ENCODE results near the gene TSHZ2. TPM values are rescaled to one million over a fixed set of nuclear protein-coding genes. Genes with fewer than 3 reads are reported as not detected.

The TSHZ2 gene
- polyA plus RNA-seq, 3 donors = 12.5 to 13.9 (median 13.7) TPM

DNA sequence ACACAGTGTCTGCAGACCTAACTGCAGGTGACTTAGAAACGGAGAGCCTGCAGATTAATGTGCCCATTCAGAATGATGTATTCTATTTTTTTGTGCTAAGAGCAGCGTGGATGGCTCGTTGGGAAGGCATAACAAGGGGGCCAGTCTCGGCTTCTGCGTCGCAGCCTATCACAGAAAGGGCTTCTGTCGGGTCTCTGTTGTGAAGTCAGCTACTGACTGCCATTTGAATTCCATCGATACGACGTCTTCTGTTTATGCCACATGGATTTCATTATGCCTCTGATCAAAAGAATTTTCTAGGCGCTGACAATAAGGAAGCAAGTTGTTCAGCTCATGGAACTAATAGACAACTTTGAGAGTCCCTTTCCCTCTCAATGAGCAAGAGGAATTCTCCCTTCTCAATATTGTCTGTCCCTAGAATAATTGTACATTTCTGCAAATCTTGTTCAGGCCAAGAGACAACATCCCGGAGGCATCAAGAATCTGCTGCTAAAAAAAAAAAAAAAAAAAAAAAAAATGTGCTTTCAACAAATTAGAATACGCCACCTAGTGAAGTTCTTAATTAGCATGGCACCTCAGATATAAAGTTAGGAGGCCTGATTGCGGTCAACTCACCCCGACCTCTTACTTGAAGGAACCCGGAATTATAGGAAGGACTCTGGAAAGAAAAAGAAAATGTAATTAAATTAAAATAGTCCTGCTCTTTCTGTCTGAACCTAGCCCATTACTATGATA lies 223.9 kb downstream of the TSHZ2 start:
- DNase-seq = no peak

GRCh38 chr20:53201588-53201987 lies 229.4 kb downstream of the TSHZ2 start:
- no peak for DNase-seq

DNA sequence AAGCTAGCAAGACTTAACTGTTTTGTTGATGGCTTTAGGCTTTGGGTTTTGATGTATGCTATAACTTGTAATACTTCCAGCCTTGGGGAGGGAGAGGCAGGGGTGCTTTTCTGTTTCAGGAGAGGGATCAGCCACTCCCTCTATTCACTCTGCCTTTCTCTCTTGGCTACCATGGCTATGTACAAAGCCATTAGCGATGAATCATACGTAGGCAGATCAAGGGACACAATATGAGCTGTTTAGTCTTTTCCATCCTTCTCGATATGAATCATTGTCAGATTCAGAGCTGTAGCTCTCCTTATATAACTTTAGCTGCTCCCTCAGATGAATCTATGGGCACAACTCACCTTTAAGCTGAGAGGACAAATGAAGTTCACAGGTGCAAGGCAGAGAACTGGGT lies 230.6 kb downstream of the TSHZ2 start:
- DNase-seq = no peak

DNA sequence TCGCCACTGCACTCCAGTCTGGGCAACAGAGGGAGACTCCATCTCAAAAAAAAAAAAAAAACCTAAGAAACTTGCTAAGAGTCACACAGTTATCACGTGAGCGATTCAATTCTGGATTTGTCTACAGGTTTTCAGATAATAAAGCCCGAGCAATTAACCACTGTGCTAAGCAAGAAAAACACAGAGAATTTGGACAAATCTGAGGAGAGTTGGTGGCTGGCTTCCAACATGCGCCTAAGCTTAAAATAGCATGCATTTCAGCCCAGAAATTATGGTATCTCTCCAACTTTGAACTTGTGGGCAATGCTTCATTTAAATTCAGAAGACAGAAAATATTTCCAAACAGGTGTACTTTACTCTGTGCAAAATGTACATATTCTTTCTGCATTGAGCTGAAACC lies 232.9 kb downstream of the TSHZ2 start:
- no peak for DNase-seq

DNA sequence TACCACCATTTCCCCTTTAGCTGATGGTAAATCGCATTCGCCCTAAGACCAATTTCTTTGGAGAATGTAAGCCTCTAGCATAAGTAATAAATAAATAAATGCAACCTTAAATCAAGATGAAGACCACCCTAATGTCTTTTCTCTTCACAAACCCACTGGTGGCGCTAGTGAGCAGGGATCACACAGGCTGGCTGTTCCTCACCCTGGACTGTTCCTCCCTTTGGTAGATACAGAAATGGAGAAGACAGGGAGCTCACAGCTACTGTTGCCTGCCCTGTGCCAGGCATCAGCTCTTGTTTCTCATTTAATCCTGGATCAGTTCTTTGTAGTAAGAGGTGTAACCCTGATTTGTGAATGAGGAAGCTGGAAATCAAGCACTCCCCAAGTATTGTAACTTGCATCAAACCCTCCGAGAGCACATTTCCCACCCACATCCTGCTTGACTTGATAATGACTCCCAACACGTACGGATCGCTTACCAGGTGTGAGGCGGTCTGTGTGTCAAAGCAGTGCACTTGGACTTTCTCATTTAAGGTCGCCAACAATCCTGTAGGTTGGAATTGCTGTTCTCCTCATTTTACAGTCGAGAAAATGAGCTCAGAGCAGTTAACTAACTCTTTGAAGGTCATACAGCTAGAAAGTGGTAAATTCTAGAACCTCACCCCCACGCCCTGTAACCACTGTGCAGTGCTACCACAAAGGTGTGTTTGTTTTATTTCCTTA lies 236.1 kb downstream of the TSHZ2 start:
- DNase-seq = no peak

DNA sequence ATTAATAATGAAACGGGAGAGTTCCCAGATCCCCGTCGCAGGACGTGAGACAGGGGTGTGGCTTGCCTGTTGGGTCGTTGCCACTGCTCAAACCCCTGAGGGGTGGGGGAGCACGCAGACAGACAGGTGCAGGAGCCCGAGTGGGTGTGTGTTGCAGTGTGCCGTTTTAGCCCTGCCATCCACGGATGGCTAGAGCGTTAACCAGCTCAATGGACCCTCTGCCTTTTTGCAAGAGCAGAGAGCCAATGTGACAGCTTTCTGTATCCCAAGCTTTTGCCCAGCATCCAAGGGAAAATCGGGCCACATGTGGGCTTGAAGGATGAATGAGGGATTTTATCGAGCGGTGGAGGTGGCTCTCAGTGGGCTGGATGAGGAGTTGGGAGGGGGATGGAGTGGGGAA lies 237.9 kb downstream of the TSHZ2 start:
- no peak for DNase-seq

DNA sequence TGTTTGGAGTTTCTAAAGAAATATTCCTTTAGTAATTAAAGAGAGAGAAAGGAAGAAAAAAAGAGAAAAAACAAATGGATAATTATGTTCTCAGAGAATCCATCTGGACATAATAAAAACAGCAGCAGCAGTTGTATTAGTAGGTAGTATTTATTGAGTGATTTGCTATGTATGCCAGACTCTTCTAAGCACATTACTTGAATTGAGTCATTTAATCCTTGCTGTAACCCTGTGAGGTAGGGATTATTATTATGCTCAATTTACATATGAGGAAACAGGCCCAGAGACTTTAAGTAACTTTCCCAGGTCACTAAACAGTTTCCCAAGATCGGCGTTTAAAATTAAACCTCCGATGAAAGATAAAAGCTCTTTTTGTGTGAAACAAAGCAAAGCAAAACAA lies 238.8 kb downstream of the TSHZ2 start:
- no peak for DNase-seq

GRCh38 chr20:53212018-53212417 lies 239.9 kb downstream of the TSHZ2 start:
- DNase-seq = no peak

DNA sequence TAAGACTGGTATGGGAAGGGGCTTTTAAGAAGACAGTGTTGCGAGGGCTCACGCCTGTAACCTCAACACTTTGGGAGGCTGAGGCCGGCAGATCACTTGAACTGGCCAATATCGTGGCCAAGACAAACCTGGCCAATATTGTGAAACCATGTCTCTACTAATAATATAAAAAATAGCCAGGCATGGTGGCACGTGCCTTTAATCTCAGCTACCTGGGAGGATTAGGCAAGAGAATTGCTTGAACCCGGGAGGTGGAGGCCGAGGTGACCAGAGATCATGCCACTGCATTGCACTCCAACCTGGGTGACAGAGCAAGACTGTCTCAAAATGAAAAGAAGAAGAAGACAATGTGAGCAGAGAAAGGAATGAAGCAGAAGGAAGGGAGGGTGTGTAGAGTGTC lies 242.2 kb downstream of the TSHZ2 start:
- no peak for DNase-seq

- no peak for DNase-seq
Observed at GRCh38 chr20:53215166-53215565, 243.0 kb downstream of the TSHZ2 start.

- no peak for DNase-seq
Observed at GRCh38 chr20:53216478-53216855, 244.3 kb downstream of the TSHZ2 start.

- DNase-seq = peak; percentile 52
Observed at GRCh38 chr20:53216856-53217576, 244.9 kb downstream of the TSHZ2 start.

GRCh38 chr20:53220482-53221307 lies 248.5 kb downstream of the TSHZ2 start:
- no peak for DNase-seq

GRCh38 chr20:53221731-53222130 lies 249.6 kb downstream of the TSHZ2 start:
- DNase-seq = no peak

DNA sequence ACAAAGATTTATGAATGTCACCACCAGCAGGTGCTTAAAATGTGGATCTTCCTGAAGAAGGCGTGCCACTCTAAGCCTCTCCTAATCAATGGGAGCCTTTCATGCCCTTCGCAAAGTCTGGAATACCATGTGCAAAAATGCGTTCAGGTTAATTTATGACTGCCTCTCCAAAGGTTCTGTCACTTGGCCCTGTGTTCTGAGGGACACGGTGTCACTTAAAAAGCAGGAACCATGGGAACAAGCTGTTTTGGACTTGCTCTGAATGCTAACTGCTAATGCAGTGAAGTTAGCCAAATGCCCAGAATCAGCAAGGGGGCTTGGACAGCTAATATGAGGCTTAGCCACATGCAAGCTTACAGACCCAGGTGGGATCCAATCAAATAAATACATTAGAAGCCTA lies 250.3 kb downstream of the TSHZ2 start:
- DNase-seq = no peak

- no peak for DNase-seq
Observed at GRCh38 chr20:53222932-53223331, 250.8 kb downstream of the TSHZ2 start.

DNA sequence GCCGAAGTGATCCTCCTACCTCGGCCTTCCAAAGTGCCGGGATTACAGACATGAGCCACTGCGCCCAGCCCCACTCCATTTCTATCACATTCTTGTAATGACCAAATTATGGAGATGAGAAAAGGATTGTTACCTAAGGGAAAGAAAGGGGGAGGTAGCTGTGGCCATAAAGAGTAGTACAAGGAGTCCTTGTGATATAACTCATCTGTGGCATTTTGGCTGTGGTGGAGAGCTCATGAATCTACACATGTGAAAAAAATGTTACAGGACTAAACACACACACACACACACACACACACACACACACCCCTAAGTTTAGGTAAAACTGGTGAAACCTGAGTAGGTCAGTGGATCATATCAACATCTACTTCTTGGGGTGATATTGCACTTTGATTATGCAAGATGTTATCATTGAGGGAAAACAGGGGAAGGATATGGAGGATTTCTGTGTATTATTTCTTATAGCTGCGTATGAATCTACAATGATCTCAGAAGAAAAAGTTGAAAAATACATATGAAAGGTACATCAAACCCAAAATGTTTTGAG lies 251.5 kb downstream of the TSHZ2 start:
- DNase-seq = no peak

DNA sequence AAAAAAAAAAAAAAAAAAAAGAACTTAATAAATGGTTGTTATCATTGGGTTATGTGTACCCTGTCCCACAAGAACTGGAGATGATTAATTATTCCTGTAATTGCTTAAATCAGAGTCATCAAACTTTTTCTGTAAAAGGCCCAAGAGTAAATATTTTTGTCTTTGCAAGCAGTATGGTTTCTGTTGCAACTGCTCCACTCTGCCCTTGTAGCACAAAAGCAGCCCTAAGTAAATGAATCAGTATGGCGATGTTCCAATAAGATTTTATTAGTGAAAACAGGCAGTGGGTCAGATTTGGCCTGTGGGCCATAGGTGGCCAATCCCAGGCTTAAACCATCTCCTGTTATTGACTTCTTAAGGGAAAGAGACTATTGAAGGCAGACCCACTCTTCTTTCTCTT lies 252.7 kb downstream of the TSHZ2 start:
- DNase-seq = no peak

DNA sequence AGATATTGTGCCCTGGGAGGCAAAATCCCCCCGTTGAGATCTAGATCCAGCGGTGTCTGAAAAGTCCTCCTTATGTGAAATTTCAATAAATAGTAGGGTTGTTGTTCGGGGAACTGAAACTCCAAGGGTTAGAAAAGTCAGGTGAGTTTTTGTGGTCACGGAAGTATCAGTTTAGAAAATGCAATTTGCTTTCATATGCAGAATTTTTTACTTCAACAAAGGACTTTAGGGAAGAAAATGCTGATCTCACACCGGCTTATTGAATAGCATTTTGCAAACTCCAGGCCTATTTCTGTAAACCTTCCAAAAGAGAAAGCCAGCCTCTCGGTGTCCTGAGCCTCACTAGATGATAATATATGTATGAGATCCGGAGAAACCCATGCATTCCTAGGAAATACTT lies 254.7 kb downstream of the TSHZ2 start:
- DNase-seq = no peak

DNA sequence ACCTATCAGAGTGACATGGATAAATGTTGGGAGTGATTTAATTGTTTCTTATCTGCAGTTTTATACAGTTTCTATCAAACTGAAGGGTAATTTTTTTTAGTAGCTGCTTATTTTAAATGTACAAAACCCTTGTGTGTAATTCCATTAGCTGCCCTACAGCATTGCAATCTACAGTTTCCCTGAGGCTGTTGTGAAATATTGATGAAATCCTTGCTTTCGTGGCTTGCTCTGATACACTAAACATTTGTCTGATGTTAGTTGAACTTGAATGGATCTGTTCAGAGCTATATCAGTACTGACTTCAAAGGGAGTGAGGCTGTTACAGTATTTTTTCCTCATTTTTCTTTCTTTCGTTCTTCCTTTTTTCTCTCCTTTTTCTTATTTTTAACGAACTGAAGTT lies 255.4 kb downstream of the TSHZ2 start:
- no peak for DNase-seq

DNA sequence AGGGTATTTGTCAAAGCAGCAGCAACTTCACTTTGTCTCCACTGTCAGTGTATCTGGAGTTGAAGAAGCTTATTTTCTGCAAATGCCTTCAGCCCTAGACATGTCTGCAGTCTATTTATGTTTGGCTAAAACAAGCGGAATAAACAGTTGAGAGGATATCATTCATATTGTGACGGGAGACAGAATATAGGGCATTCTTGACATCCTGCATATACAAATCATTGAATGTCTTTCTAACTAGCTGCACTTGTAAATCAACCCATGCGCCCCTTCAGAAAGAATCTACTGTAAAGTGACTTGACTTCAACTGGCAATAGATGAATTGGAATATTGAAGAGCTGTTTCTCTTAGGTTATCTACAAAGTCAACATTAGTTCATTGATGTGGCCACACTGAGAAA lies 258.9 kb downstream of the TSHZ2 start:
- DNase-seq = no peak

- DNase-seq = no peak
Observed at GRCh38 chr20:53237461-53237860, 265.3 kb downstream of the TSHZ2 start.
